ENCODE measurements around the gene MRPS31. TPM values are rescaled to one million over a fixed set of nuclear protein-coding genes. Genes with fewer than 3 reads are reported as not detected.

Gene MRPS31
- polyA plus RNA-seq (2011; rRNA removed) = 16.5 and 22.8 TPM in 2 replicates
- 6.0 and 10.8 TPM in 2 replicates for polyA minus RNA-seq (2011; rRNA and poly(A)+ RNA removed)

- no peak for TF ChIP-seq CTCF (IDR thresholded peaks at IDR 0.05; ENCODE audit: low read depth, low read length)
- H3K9me3 ChIP-seq (ENCODE audit: control insufficient read depth, insufficient read depth, low read length) = no peaks in the 10 kb centered on the region
- peak; percentile 86 for DNase-seq (ENCODE audit: low read depth, low spot score)
- ChIA-PET POLR2A (interaction anchor here (0.6 kb wide), 1 partner anchor 14 kb away, joined by 3 read pairs; no protein-coding TSS in a partner anchor), CTCF (interaction anchor here (0.9 kb wide), 1 partner anchor 150 kb away, joined by 3 read pairs; no protein-coding TSS in a partner anchor)
- H3K4me3 ChIP-seq (ENCODE audit: low read depth, low read length) = peak within 1 kb of the TSS; percentile 98
- peak within 1 kb of the TSS; percentile 83 for H3K27ac ChIP-seq (ENCODE audit: low read depth, low read length)
- no peaks in the 10 kb centered on the region for H3K27me3 ChIP-seq (ENCODE audit: control insufficient read depth, insufficient read depth, low read length)
These were observed at the start of gene MRPS31 for GRCh38 chr13:40770934-40771618. MRPS31 (minus strand) TSS chr13:40771190; CDS start chr13:40771136, 54 bp downstream.

GRCh38 chr13:40819797-40820315 lies 48.9 kb upstream of the MRPS31 start:
- Histone ChIP-seq H3K27ac (ENCODE audit: low read depth, low read length) (no peak overlapping the region), H3K27me3 (ENCODE audit: control insufficient read depth, insufficient read depth, low read length) (no peaks in the 10 kb centered on the region), H3K4me3 (ENCODE audit: low read depth, low read length) (no peak overlapping the region), H3K9me3 (ENCODE audit: control insufficient read depth, insufficient read depth, low read length) (no peaks in the 10 kb centered on the region)
- ChIA-PET POLR2A (no interaction called here), CTCF (no interaction called here)
- TF ChIP-seq CTCF (IDR thresholded peaks at IDR 0.05; ENCODE audit: low read depth, low read length) = no peak
- no peak for DNase-seq (ENCODE audit: low read depth, low spot score)

- no peak for TF ChIP-seq CTCF (IDR thresholded peaks at IDR 0.05; ENCODE audit: low read depth, low read length)
- Histone ChIP-seq H3K9me3 (ENCODE audit: control insufficient read depth, insufficient read depth, low read length) (no peaks in the 10 kb centered on the region), H3K4me3 (ENCODE audit: low read depth, low read length) (no peak overlapping the region), H3K27ac (ENCODE audit: low read depth, low read length) (no peak overlapping the region), H3K27me3 (ENCODE audit: control insufficient read depth, insufficient read depth, low read length) (no peaks in the 10 kb centered on the region)
- ChIA-PET POLR2A (no interaction called here), CTCF (no interaction called here)
- DNase-seq (ENCODE audit: low read depth, low spot score) = no peak
These were observed 47.9 kb upstream of the MRPS31 start for GRCh38 chr13:40818926-40819325.

- DNase-seq (ENCODE audit: low read depth, low spot score) = no peak
- H3K9me3 ChIP-seq (ENCODE audit: control insufficient read depth, insufficient read depth, low read length) = no peaks in the 10 kb centered on the region; the same call in 1 of the 2 replicates
- H3K4me3 ChIP-seq (ENCODE audit: low read depth, low read length) = no peak overlapping the region
- POLR2A ChIA-PET = no interaction called here
- no peaks in the 10 kb centered on the region for H3K27me3 ChIP-seq (ENCODE audit: control insufficient read depth, insufficient read depth, low read length)
- no peak for TF ChIP-seq CTCF (IDR thresholded peaks at IDR 0.05; ENCODE audit: low read depth, low read length)
- no peak overlapping the region for H3K27ac ChIP-seq (ENCODE audit: low read depth, low read length)
- CTCF ChIA-PET = interaction anchor here (0.8 to 2.9 kb wide), 12 partner anchors 9 to 1123 kb away, joined by 3 to 13 read pairs (median 4); partner anchors contain the start of gene SLC25A15
These were observed 43.8 kb upstream of the MRPS31 start for GRCh38 chr13:40814803-40815202.

Data from AG04450 (cell line).